Adrenal gland (tissue), 5 donors: ENCODE data around the gene CTSH.

Source experiments
- POLR2A ChIP-seq, 2 donors: fragments of 450-650 bp; IDR thresholded peaks; one replicate each; pipeline ENCODE4 v1.6.1; 2017; ENCODE audit warnings: antibody characterized with exemption in 2 of 2, mild to moderate bottlenecking in 2 of 2, moderate library complexity in 1 of 2
- TF ChIP-seq, protein P1 (sequence below), 6 experiments: fragments of 450-650 bp in 4 of 6; fragments of 200-600 bp in 2 of 6; sonication (generic) in 1 of 6; IDR thresholded peaks; 1 replicate in 5 of 6; 2 replicates in 1 of 6; pipeline versions ENCODE4 v1.5.1 to v1.8.0; 2016 to 2021; ENCODE audit warnings: antibody characterized with exemption in 6 of 6, mild to moderate bottlenecking in 2 of 6, moderate library complexity in 1 of 6
- donor health status: DM: no; HTN: no; CAD: no.

DNA sequence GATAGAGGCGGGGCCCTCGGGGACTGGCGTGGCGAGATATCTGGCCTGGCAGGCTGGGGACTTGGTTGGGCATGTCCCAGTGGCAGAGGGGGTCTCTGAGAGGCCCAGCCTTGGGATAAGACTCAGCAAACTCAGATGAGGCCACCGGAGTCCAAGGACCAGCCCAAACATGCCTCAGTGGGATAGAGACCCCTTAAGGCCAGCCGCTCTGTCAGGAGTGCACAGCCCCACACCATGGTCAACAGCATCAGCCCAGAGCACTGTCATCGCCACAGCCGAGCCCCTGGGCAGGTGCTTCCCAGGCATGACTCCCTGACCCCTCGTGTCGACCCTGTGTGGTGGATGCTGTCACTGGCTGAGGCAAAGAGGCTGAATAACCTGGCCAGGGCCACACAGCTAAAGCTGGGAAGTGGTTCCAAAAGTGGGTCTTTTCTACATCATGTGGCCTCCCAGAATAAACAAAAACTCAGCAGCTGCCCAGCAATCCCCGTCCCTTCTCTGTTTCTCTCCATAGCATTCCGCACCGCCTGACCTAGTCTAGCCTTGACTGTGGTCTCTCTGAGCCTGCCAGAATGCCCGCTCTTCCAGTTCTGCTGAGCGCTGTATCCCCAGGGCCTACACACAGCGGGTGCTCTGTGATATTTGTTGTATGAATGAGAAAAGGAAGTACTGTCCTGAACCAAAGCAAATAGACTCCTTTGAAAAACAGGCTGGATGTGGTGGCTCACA is 15.1 kb downstream of the CTSH start:
- TF ChIP-seq, protein P1, sequence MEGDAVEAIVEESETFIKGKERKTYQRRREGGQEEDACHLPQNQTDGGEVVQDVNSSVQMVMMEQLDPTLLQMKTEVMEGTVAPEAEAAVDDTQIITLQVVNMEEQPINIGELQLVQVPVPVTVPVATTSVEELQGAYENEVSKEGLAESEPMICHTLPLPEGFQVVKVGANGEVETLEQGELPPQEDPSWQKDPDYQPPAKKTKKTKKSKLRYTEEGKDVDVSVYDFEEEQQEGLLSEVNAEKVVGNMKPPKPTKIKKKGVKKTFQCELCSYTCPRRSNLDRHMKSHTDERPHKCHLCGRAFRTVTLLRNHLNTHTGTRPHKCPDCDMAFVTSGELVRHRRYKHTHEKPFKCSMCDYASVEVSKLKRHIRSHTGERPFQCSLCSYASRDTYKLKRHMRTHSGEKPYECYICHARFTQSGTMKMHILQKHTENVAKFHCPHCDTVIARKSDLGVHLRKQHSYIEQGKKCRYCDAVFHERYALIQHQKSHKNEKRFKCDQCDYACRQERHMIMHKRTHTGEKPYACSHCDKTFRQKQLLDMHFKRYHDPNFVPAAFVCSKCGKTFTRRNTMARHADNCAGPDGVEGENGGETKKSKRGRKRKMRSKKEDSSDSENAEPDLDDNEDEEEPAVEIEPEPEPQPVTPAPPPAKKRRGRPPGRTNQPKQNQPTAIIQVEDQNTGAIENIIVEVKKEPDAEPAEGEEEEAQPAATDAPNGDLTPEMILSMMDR (IDR thresholded peaks at IDR 0.05) = no peak
- no peak for TF ChIP-seq POLR2A (IDR thresholded peaks at IDR 0.05)
